HG03175 (cell line): ENCODE measurements around the gene ATRAID.

Experiments used
- ATAC-seq: cut with Tn5 transposase; IDR thresholded peaks from one replicate; pipeline ENCODE4 v1.9.1; 2021; ENCODE audit warnings: mild to moderate bottlenecking, moderate library complexity; ENCODE audit not compliant: unreplicated experiment

The ATRAID gene

DNA sequence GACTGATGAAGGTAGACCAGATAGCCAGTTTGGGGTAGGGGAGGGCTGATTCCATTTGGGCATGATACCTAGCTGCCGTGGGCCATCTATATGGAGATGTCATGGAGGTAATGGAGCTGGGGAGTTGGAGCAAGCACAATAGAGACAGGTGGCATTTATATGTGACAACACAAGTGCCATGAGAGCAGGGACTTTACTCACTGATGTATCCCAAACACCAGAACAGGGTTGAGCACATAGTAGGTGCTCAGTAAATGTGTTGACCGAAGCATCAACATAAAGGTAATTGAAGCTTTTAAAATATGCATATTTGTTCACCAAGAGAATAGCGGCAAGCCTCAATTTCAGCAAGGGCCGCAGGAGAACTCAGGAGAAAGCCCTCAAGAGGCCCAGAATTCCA lies 36.1 kb downstream of the ATRAID start:
- ATAC-seq: no peak

GRCh38 chr2:27249159-27249890 lies 37.5 kb downstream of the ATRAID start:
- no peak for ATAC-seq

DNA sequence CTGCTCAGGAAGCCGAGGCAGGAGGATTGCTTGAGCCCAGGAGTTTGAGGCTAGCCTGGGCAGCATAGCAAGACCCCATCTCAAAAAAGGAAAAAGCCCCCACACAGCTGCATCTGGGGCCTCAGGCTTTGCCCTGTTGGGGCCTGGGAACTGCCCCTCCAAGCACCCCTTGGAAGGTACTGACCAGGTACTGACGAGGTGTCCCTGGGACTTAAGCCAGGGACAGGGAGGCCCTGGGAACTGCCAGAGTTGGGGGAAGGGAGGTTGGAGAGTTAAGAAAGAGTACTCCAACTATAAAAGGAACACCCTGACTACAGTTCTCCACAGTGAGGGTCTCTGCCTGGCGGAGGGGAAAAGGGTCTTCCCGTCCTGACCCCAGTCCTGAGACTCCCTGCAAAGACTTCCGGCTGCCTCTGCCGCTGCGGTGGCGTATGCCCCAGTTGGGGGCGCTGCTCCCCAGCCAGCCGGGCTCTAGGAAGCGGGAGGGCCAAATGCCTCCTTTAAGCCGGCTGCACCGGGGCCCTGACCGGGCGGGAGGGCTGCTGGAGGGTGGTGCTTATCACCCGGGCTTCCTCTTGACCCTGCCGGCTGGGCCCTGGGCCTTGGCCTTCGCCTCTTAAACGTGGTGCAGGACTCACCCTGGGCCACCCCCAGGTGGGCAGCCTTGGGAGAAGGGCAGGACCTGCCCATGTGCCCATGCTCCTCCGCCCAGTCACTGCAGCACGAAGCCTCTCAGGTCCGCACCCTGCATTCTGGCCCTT lies 38.2 kb downstream of the ATRAID start:
- ATAC-seq: peak; percentile 52

DNA sequence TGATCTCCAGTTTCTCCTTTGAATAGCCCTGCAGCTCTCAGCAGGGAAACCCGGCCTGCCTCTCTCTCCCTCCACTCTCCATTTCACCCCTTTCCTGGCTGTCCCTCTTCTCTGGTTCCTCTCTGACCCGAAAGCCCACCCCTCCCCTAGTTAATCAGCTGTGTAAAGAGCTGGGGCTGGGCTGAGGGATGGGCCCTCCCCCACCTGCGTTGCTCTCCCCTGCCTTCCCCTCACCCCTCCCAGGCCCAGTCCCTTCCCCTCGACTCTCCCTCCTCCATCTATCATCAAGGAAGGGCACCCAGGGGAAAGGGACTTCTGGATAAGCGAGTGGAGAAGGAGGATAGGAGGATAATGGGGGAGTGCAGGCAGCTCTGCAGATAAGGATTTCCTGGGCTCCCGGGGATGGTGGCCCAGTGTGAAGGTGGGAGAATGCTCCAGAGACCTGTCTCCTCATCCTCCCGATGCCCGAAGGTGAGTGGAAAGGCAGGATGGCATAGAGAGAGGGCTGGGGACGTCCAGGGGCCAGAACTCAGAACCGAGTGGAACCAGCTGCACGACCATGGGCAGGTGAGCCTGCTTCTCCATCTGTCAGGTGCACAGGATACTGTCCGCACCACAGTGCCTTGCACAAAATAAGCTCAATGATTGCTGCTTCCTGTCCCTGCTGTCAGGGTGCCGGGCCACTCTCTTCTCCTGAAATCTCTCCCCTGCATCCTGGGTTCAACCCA lies 39.0 kb downstream of the ATRAID start:
- ATAC-seq: no peak

DNA sequence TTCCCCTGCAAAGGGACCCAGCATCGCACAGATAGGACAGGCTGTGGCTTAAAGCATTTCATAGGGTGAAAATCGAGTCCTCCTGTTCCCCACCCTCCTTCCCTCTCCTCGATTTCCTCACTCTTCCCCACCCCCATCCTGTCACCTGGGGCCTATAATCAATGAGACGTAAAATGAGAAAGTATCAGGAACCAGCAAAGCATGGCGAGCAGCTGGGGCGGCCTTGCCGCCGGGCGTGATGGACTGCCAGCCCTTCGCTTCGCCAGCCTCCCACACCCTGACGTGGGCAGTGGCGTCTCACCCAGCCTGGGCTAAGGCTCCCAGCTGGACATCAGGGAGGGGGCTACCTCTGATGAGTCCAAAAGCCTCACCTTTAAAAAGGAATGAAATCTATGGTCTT lies 39.9 kb downstream of the ATRAID start:
- no peak for ATAC-seq

DNA sequence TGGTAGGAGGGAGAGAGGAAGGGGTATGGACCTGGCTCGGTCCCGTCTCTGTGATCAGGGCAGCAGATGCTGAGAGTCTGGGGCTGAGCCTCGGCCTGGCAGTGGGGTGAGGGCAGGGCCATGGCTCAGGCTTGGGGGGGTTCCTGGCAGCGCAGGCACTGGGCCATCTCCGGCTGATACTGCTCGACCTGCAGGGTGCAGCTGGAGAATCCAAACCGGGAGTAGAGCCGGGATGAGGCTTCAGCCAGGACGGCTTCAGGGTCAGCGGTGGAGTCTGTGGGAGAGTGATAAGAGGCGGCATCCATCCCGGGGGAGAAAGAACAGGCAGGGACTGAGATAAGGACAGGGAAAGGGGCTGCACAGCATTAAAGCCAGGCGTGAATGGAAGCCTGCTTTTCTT lies 43.3 kb downstream of the ATRAID start:
- ATAC-seq: no peak

DNA sequence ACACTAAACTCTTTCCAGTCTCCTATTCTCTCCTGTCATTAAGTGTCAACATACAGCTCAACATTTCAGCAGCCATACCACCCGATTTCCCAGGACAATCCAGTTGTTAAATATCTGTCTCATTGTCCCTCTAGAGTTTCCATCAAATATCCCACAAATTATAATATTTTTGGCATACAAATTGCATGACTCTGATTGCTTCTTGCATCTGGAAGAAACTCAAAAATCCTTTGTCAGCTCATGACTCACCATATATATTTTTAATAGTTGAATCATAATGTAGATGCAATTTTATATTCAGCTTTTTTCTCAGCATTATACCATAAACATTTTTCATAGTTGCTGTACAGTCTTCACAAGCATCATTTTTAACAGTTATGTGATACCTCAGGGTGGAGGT lies 43.8 kb downstream of the ATRAID start:
- no peak for ATAC-seq

- ATAC-seq: no peak
These were observed 45.1 kb downstream of the ATRAID start for GRCh38 chr2:27256855-27257454.

GRCh38 chr2:27258051-27258450 lies 46.2 kb downstream of the ATRAID start:
- ATAC-seq: no peak

DNA sequence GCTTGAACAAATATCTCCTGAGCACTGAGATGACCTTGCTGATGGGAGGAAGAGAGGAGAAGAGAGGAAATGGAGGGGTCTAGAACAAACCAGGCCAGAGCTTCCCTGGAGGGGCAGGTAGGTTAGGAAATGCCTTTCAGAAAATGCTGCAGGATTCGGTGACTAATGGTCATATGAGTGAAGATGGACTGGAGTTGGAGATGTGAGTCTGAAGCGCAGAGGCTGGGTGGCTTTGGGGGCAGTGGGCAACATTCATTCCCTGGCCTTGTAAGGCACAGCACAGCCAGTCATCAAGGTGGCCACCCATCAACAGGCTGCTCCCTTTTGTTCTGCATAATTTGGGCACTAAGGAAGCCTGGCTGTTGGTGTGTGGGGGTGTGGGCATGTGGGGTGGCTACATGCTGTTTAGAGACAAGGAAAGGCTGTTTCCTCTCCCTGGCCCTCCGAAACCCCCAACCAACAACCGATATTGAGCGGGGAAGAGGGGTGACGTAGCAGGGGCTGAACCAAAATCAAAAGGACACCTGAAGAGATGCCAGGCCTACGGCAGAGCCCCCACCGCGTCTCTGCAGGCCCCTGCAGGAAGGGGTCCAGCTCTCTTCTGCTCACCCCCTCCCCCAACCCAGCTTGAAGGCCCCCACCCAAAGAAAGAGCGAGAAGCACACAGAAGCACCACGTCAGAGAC lies 49.5 kb downstream of the ATRAID start:
- no peak for ATAC-seq

DNA sequence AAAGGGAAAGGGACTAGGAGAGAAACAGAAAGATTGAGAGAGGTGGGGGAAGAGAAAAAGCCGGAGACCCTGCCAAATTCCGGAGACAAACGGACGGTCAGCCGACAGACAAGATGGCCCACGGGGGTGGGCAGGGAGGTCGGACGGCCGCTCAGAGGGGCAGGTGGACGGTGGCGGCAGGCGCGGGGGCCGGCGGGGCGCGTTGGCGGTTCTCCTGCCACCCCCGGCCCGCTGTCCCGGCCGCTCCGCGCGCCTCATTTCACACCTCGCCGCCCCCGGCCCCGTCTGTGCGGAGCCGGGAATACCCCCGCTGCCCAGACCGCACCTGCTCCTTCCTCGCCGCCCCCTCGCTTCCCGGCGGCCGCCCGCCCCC lies 50.1 kb downstream of the ATRAID start:
- no peak for ATAC-seq

- no peak for ATAC-seq
These were observed 50.8 kb downstream of the ATRAID start, which contains the start of gene SLC30A3 for GRCh38 chr2:27262379-27263286. Gene SLC30A3 (minus strand): TSS chr2:27263047. CDS start chr2:27262906, 141 bp downstream.

GRCh38 chr2:27263287-27264252 lies 51.7 kb downstream of the ATRAID start:
- ATAC-seq: no peak

GRCh38 chr2:27264253-27264752 lies 52.5 kb downstream of the ATRAID start:
- ATAC-seq: no peak

DNA sequence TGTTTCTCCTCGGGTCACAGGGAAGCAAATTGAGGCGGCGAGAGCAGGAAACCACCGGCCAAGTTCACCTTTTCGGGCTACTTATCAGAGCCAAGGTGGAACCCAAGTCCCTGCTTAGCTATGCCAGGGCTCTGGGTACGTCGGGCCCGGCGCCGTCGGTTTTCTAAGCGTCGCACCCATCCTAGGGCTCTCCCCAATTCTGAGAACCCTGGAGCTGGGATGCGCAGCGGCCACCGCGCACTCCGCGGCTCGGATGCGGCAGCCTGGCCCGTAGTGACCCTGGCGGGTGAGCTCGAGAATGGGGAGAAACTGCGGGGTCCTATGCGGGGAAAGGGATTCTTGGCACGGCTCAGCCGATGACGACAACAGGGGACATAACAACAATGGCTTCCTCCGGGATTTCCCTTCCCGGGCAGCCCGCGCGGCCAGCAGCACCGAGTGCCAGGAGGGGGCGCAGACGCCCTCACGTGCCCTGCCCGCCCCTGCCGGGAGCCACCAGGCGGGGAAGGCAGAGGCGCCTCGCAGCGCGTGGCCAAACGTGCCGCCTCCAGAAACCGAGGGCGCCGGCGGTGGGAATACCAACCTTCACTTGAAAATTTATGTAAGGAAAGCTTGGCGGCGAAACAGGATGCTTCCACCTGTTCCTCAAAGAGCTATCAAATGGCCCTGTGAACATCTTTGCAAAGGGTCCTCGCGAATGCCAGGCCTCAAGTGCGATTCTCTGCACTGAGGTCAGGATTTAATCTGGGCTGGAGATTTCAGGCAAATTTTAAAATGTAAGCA lies 53.1 kb downstream of the ATRAID start:
- ATAC-seq: no peak

DNA sequence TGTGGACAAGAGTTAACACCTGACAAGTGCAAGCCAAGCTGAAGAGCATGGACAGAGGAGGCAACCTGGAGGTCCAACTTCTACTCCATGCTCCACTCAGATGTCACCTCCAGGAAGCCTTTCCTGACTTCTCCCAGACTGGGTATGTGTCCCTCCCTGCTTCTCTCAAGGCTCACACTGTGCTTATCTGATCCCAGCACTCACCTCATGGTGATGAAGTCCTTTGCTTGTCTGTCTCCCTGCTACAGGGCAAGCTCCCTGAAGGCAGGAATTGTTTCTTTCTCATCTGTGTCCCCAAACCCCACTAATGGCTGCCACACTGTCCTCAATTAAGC lies 53.7 kb downstream of the ATRAID start:
- no peak for ATAC-seq
